ENCODE data around the gene TRMT112.

TRMT112 gene

GRCh38 chr11:64349404-64349803 is 32.0 kb upstream of the TRMT112 start:
- DNase-seq = no peak

- no peak for DNase-seq
Observed at GRCh38 chr11:64349025-64349387, 31.6 kb upstream of the TRMT112 start.

GRCh38 chr11:64348383-64349024 is 31.1 kb upstream of the TRMT112 start:
- DNase-seq = peak in 1 of 2 experiments; percentile 62

GRCh38 chr11:64347193-64347867 is 30.0 kb upstream of the TRMT112 start:
- DNase-seq = no peak

- DNase-seq = no peak
Observed at GRCh38 chr11:64344787-64345186, 27.4 kb upstream of the TRMT112 start.

GRCh38 chr11:64343767-64344559 is 26.6 kb upstream of the TRMT112 start:
- peak in 1 of 2 experiments; percentile 26 for DNase-seq

GRCh38 chr11:64342869-64343745 is 25.7 kb upstream of the TRMT112 start:
- DNase-seq = peak in 1 of 2 experiments; percentile 74

GRCh38 chr11:64341851-64342791 is 24.8 kb upstream of the TRMT112 start:
- DNase-seq = peak; percentile 69 to 91

- DNase-seq = no peak
Observed at GRCh38 chr11:64341429-64341828, 24.1 kb upstream of the TRMT112 start.

- no peak for DNase-seq
Observed at GRCh38 chr11:64340671-64341335, 23.4 kb upstream of the TRMT112 start.

GRCh38 chr11:64339754-64340408 is 22.5 kb upstream of the TRMT112 start, which contains the start of gene CCDC88B:
CCDC88B (plus strand) TSS chr11:64340204; CDS start chr11:64340267, 63 bp downstream.
- DNase-seq = no peak

GRCh38 chr11:64339286-64339685 is 21.9 kb upstream of the TRMT112 start:
- no peak for DNase-seq

GRCh38 chr11:64338716-64339115 is 21.4 kb upstream of the TRMT112 start:
- no peak for DNase-seq

- no peak for DNase-seq
Observed at GRCh38 chr11:64337538-64338249, 20.3 kb upstream of the TRMT112 start.

GRCh38 chr11:64334764-64335735 is 17.7 kb upstream of the TRMT112 start:
- peak; percentile 69 to 93 for DNase-seq

GRCh38 chr11:64333556-64333955 is 16.2 kb upstream of the TRMT112 start:
- no peak for DNase-seq

- DNase-seq = peak; percentile 47 to 73
Observed at GRCh38 chr11:64331569-64332371, 14.4 kb upstream of the TRMT112 start.

GRCh38 chr11:64330888-64331287 is 13.5 kb upstream of the TRMT112 start:
- no peak for DNase-seq

Measured in NCI-H446 (cell line).